Sigmoid colon (tissue), 7 donors: ENCODE data around the gene IFNGR2. TPM values are rescaled to one million over a fixed set of nuclear protein-coding genes. Genes with fewer than 3 reads are reported as not detected.

Experiments
- polyA plus RNA-seq, 3 donors: library from polyadenylated mRNA; stranded (reverse); fragments of 200-250 nt; gene quantifications; one replicate each; pipeline ENCODE4 v1.2.3, GENCODE V29; 2013
- total RNA-seq, 4 donors: library from RNA; depleted of rRNA; stranded (reverse); fragments of >200 nt; gene quantifications; one replicate each; pipeline ENCODE4 v1.1.0, GENCODE V29; 2016
- donor health status: healthy with polysubstance abuse.
- donor health status: Bipolar disorder and iron deficiency.
- donor health status: healthy.

IFNGR2 gene
- total and polyA plus RNA-seq, 7 donors, result 34.9 to 178 (median 65.8) TPM

Other genes with a start within 250 kb of the IFNGR2 start
- gene IFNAR2, start 173.5 kb upstream of the IFNGR2 start, total RNA-seq, result 10 to 100 TPM in 3 of 4 donors, 1 to 10 TPM in 1; 7.6 to 19.0 (median 12.2) TPM
- gene IFNAR2, start 173.5 kb upstream of the IFNGR2 start, polyA plus RNA-seq, result 10 to 100 TPM in 1 of 3 donors, 1 to 10 TPM in 2; 6.6 to 15.2 (median 7.9) TPM
- 10 to 100 TPM; 15.0 to 26.2 (median 23.6) TPM for gene IL10RB, start 137.0 kb upstream of the IFNGR2 start, total RNA-seq
- 10 to 100 TPM; 30.0 to 66.8 (median 34.4) TPM for gene IL10RB, start 137.0 kb upstream of the IFNGR2 start, polyA plus RNA-seq
- 10 to 100 TPM; 23.5 to 32.6 (median 25.5) TPM for gene IFNAR1, start 78.4 kb upstream of the IFNGR2 start, total RNA-seq
- 10 to 100 TPM in 1 of 3 donors, 1 to 10 TPM in 2; 6.6 to 26.5 (median 7.9) TPM for gene IFNAR1, start 78.4 kb upstream of the IFNGR2 start, polyA plus RNA-seq
- 100 to 1,000 TPM in 2 of 4 donors, 10 to 100 TPM in 2; 63.3 to 106 (median 85.1) TPM for gene TMEM50B, start 76.6 kb downstream of the IFNGR2 start, total RNA-seq
- gene TMEM50B, start 76.6 kb downstream of the IFNGR2 start, polyA plus RNA-seq, result 10 to 100 TPM in 1 of 3 donors, 1 to 10 TPM in 2; 9.0 to 41.8 (median 9.6) TPM
- gene DNAJC28, start 88.3 kb downstream of the IFNGR2 start, total RNA-seq, result 1 to 10 TPM; 2.0 to 3.0 (median 2.6) TPM
- gene DNAJC28, start 88.3 kb downstream of the IFNGR2 start, polyA plus RNA-seq, result 1 to 10 TPM; 1.6 to 3.7 (median 2.4) TPM
- gene GART, start 138.7 kb downstream of the IFNGR2 start, total RNA-seq, result 10 to 100 TPM; 53.2 to 78.5 (median 66.8) TPM
- 10 to 100 TPM; 10.8 to 36.4 (median 21.3) TPM for gene GART, start 138.7 kb downstream of the IFNGR2 start, polyA plus RNA-seq
- 100 to 1,000 TPM; 177 to 244 (median 190) TPM for gene SON, start 139.6 kb downstream of the IFNGR2 start, total RNA-seq
- 10 to 100 TPM; 24.0 to 95.5 (median 33.0) TPM for gene SON, start 139.6 kb downstream of the IFNGR2 start, polyA plus RNA-seq
- gene DONSON, start 185.3 kb downstream of the IFNGR2 start, total RNA-seq, result 1 to 10 TPM; 4.6 to 7.2 (median 5.9) TPM
- 10 to 100 TPM in 2 of 3 donors, 1 to 10 TPM in 1; 6.0 to 13.4 (median 12.1) TPM for gene DONSON, start 185.3 kb downstream of the IFNGR2 start, polyA plus RNA-seq
- gene CRYZL1, start 238.3 kb downstream of the IFNGR2 start, total RNA-seq, result 10 to 100 TPM; 46.6 to 90.8 (median 62.7) TPM
- gene CRYZL1, start 238.3 kb downstream of the IFNGR2 start, polyA plus RNA-seq, result 10 to 100 TPM; 17.3 to 41.4 (median 20.5) TPM
- gene ITSN1, start 239.1 kb downstream of the IFNGR2 start, total RNA-seq, result 10 to 100 TPM; 35.7 to 45.4 (median 42.6) TPM
- 10 to 100 TPM; 10.8 to 15.8 (median 12.9) TPM for gene ITSN1, start 239.1 kb downstream of the IFNGR2 start, polyA plus RNA-seq